Thyroid gland (tissue), 4 donors: Measurements from ENCODE around the gene GPC6.

Experiments used
- POLR2A ChIP-seq, 2 donors: fragments of 450-650 bp; IDR thresholded peaks; one replicate each; pipeline ENCODE4 v1.6.1; 2017; ENCODE audit warnings: antibody characterized with exemption in 2 of 2, mild to moderate bottlenecking in 2 of 2, moderate library complexity in 1 of 2
- TF ChIP-seq, protein P1 (sequence below), 6 experiments: fragments of 200-600 bp in 3 of 6; fragments of 450-650 bp in 3 of 6; sonication (generic) in 3 of 6; IDR thresholded peaks; one replicate each; pipeline ENCODE4 v1.5.1; 2016 to 2019; ENCODE audit warnings: antibody characterized with exemption in 6 of 6, mild to moderate bottlenecking in 2 of 6, inconsistent platforms in 1 of 6, moderate library complexity in 1 of 6

- TF ChIP-seq, protein P1, sequence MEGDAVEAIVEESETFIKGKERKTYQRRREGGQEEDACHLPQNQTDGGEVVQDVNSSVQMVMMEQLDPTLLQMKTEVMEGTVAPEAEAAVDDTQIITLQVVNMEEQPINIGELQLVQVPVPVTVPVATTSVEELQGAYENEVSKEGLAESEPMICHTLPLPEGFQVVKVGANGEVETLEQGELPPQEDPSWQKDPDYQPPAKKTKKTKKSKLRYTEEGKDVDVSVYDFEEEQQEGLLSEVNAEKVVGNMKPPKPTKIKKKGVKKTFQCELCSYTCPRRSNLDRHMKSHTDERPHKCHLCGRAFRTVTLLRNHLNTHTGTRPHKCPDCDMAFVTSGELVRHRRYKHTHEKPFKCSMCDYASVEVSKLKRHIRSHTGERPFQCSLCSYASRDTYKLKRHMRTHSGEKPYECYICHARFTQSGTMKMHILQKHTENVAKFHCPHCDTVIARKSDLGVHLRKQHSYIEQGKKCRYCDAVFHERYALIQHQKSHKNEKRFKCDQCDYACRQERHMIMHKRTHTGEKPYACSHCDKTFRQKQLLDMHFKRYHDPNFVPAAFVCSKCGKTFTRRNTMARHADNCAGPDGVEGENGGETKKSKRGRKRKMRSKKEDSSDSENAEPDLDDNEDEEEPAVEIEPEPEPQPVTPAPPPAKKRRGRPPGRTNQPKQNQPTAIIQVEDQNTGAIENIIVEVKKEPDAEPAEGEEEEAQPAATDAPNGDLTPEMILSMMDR (IDR thresholded peaks at IDR 0.05), result no peak
- no peak for TF ChIP-seq POLR2A (IDR thresholded peaks at IDR 0.05)
These were observed 982.5 kb downstream of the GPC6 start for GRCh38 chr13:94209117-94209516.
